IPS-20b (cell line): ENCODE measurements around the gene BTBD9.
"Not testable (repeated sequence)": the region's sequence is repeated elsewhere in the genome, so short reads cannot be mapped to it uniquely, and the experiment has no call there.

Experiments used
- H3K27ac ChIP-seq: one replicate; pipeline ENCODE4 v1.5.1; 2013; ENCODE audit warnings: low read length
- H3K27me3 ChIP-seq: 2 replicates; pipeline ENCODE4 v1.6.1; 2013; ENCODE audit warnings: mild to moderate bottlenecking, low read length, inconsistent platforms; ENCODE audit not compliant: insufficient read depth
- H3K36me3 ChIP-seq: 2 replicates; pipeline ENCODE4 v1.6.1; 2013; ENCODE audit warnings: low read depth, mild to moderate bottlenecking, inconsistent platforms, low read length, moderate library complexity; ENCODE audit not compliant: insufficient read depth
- H3K4me1 ChIP-seq: 2 replicates; pipeline ENCODE4 v1.6.1; 2013; ENCODE audit warnings: mild to moderate bottlenecking, control low read depth, inconsistent platforms, low read length, moderate library complexity; ENCODE audit not compliant: insufficient read depth
- H3K4me3 ChIP-seq: 2 replicates; pipeline ENCODE4 v1.5.1; 2013; ENCODE audit warnings: mild to moderate bottlenecking, low read length, inconsistent platforms
- H3K9ac ChIP-seq: 2 replicates; pipeline ENCODE4 v1.6.1; 2013; ENCODE audit warnings: low read depth, mild to moderate bottlenecking, inconsistent platforms, low read length, moderate library complexity
- H3K9me3 ChIP-seq: 2 replicates; pipeline ENCODE4 v1.6.1; 2013; ENCODE audit warnings: mild to moderate bottlenecking, low read depth, low read length, inconsistent platforms; ENCODE audit not compliant: insufficient read depth

Gene BTBD9

GRCh38 chr6:38134704-38135088, 505.0 kb downstream of the BTBD9 start:
- H3K9me3 ChIP-seq: no peaks in the 10 kb centered on the region; the same call in 1 of the 2 replicates
- no peaks in the 10 kb centered on the region for H3K36me3 ChIP-seq
- no peaks in the 10 kb centered on the region for H3K27me3 ChIP-seq
- H3K9ac ChIP-seq: no peak overlapping the region
- H3K4me3 ChIP-seq: no peak overlapping the region
- H3K4me1 ChIP-seq: peaks cover 25% of the 10 kb centered on the region; the same call in 1 of the 2 replicates
- H3K27ac ChIP-seq: no peak overlapping the region

GRCh38 chr6:38133932-38134703, 505.6 kb downstream of the BTBD9 start:
- peaks cover 23% of the 10 kb centered on the region; the same call in 1 of the 2 replicates for H3K4me1 ChIP-seq
- H3K27me3 ChIP-seq: no peaks in the 10 kb centered on the region
- no peaks in the 10 kb centered on the region; the same call in 1 of the 2 replicates for H3K9me3 ChIP-seq
- H3K27ac ChIP-seq: no peak overlapping the region
- no peaks in the 10 kb centered on the region for H3K36me3 ChIP-seq
- no peak overlapping the region for H3K9ac ChIP-seq
- no peak overlapping the region for H3K4me3 ChIP-seq

- H3K4me3 ChIP-seq: no peak overlapping the region
- H3K9ac ChIP-seq: no peak overlapping the region
- H3K27ac ChIP-seq: no peak overlapping the region
- no peaks in the 10 kb centered on the region for H3K27me3 ChIP-seq
- H3K9me3 ChIP-seq: no peaks in the 10 kb centered on the region; the same call in 1 of the 2 replicates
- no peaks in the 10 kb centered on the region for H3K36me3 ChIP-seq
- no peaks in the 10 kb centered on the region for H3K4me1 ChIP-seq
Measured at GRCh38 chr6:38131527-38131965, 508.2 kb downstream of the BTBD9 start.

GRCh38 chr6:38127284-38127683, 512.4 kb downstream of the BTBD9 start:
- H3K27me3 ChIP-seq: no peaks in the 10 kb centered on the region
- no peak overlapping the region for H3K9ac ChIP-seq
- no peak overlapping the region for H3K27ac ChIP-seq
- H3K36me3 ChIP-seq: peaks cover 2% of the 10 kb centered on the region; the same call in 1 of the 2 replicates
- H3K4me3 ChIP-seq: no peak overlapping the region
- no peaks in the 10 kb centered on the region; the same call in 1 of the 2 replicates for H3K9me3 ChIP-seq
- H3K4me1 ChIP-seq: no peaks in the 10 kb centered on the region

- H3K4me1 ChIP-seq, H3K27me3 ChIP-seq, H3K9me3 ChIP-seq, H3K36me3 ChIP-seq, H3K27ac ChIP-seq, H3K9ac ChIP-seq, H3K4me3 ChIP-seq: not testable (repeated sequence)
Measured at GRCh38 chr6:38124224-38124926, 515.4 kb downstream of the BTBD9 start.

- H3K4me1 ChIP-seq: peaks cover 8% of the 10 kb centered on the region; the same call in 1 of the 2 replicates
Measured at GRCh38 chr6:38119516-38119915, 520.2 kb downstream of the BTBD9 start.

GRCh38 chr6:38118791-38119365, 520.9 kb downstream of the BTBD9 start:
- H3K27ac ChIP-seq: no peak overlapping the region
- no peaks in the 10 kb centered on the region for H3K36me3 ChIP-seq
- peaks cover 8% of the 10 kb centered on the region; the same call in 1 of the 2 replicates for H3K4me1 ChIP-seq
- no peaks in the 10 kb centered on the region for H3K9me3 ChIP-seq
- no peak overlapping the region for H3K9ac ChIP-seq
- H3K27me3 ChIP-seq: no peaks in the 10 kb centered on the region
- H3K4me3 ChIP-seq: no peak overlapping the region

More at GRCh38 chr6:38119516-38119915, 520.2 kb downstream of the BTBD9 start:
- Histone ChIP-seq H3K27ac (no peak overlapping the region), H3K4me3 (no peak overlapping the region), H3K9ac (no peak overlapping the region), H3K9me3 (no peaks in the 10 kb centered on the region), H3K36me3 (no peaks in the 10 kb centered on the region), H3K27me3 (no peaks in the 10 kb centered on the region)
